OCI-LY3 (cell line): ENCODE data around the gene GPR15LG.

Source experiments
- EZH2phosphoT487 ChIP-seq: fragments of 200-600 bp; shearing (Covaris generic); IDR thresholded peaks from 2 replicates; pipeline ENCODE4 v1.6.1; 2018; ENCODE audit warnings: antibody characterized with exemption, mixed run types, low read depth
- TF ChIP-seq, protein P1 (sequence below): fragments of 200-600, 300-600 bp; sonication (generic); IDR thresholded peaks from 2 replicates; pipeline ENCODE4 v1.5.1; 2014; ENCODE audit warnings: antibody characterized with exemption, low read length, low read depth

DNA sequence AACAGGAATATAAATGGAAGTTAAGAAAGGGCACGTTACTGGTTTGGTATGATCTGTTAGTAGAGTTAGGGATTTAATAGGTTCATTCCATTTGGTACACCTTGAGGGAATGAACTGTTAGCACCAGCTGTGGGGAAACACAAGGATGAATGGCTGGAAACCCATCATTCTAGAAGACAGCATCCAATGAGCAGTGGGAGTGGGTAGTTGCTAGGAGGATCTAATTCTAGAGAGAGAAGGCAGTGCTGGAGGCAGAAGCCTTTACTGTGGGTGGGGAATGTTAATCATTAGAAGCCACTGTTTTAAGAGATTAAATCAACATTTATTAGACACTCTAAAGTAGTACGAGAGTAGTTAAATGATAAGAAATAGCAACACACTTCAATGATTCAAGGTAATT, 15.5 kb upstream of the GPR15LG start:
- TF ChIP-seq, protein P1, sequence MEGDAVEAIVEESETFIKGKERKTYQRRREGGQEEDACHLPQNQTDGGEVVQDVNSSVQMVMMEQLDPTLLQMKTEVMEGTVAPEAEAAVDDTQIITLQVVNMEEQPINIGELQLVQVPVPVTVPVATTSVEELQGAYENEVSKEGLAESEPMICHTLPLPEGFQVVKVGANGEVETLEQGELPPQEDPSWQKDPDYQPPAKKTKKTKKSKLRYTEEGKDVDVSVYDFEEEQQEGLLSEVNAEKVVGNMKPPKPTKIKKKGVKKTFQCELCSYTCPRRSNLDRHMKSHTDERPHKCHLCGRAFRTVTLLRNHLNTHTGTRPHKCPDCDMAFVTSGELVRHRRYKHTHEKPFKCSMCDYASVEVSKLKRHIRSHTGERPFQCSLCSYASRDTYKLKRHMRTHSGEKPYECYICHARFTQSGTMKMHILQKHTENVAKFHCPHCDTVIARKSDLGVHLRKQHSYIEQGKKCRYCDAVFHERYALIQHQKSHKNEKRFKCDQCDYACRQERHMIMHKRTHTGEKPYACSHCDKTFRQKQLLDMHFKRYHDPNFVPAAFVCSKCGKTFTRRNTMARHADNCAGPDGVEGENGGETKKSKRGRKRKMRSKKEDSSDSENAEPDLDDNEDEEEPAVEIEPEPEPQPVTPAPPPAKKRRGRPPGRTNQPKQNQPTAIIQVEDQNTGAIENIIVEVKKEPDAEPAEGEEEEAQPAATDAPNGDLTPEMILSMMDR, result no peak
- TF ChIP-seq EZH2phosphoT487, result no peak
